GM18951 (cell line): ENCODE results near the gene HIPK2.

Source experiments
- POLR2A ChIP-seq: IDR thresholded peaks from 4 replicates; pipeline ENCODE4 v1.6.1; 2011; ENCODE audit warnings: mild to moderate bottlenecking; ENCODE audit not compliant: insufficient read length, insufficient read depth; ENCODE audit errors: extremely low read depth
- in situ Hi-C: fragments of 300-500 bp; cut with MboI; formaldehyde crosslinking; loops from one replicate; pipeline ENCODE4 v1.12.0; 2022; ENCODE audit warnings: low sequenced_read_pairs, mixed read lengths, inconsistent platforms; ENCODE audit not compliant: unreplicated experiment

The HIPK2 gene

GRCh38 chr7:139743967-139744767 is 33.6 kb downstream of the HIPK2 start:
- in situ Hi-C loops = no loop called here
- TF ChIP-seq POLR2A = no peak

- in situ Hi-C loops = no loop called here
- no peak for TF ChIP-seq POLR2A
Measured at GRCh38 chr7:139743267-139743966, 34.4 kb downstream of the HIPK2 start.

GRCh38 chr7:139741789-139742344 is 35.9 kb downstream of the HIPK2 start:
- TF ChIP-seq POLR2A = no peak
- in situ Hi-C loops = no loop called here

GRCh38 chr7:139741239-139741638 is 36.6 kb downstream of the HIPK2 start:
- no peak for TF ChIP-seq POLR2A
- in situ Hi-C loops = no loop called here

- in situ Hi-C loops = no loop called here
- no peak for TF ChIP-seq POLR2A
Measured at GRCh38 chr7:139739863-139740597, 37.8 kb downstream of the HIPK2 start.

GRCh38 chr7:139738772-139739171 is 39.0 kb downstream of the HIPK2 start:
- in situ Hi-C loops = no loop called here
- no peak for TF ChIP-seq POLR2A

- in situ Hi-C loops = no loop called here
Measured at GRCh38 chr7:139738101-139738489, 39.7 kb downstream of the HIPK2 start.

GRCh38 chr7:139737221-139738100 is 40.3 kb downstream of the HIPK2 start:
- in situ Hi-C loops = no loop called here
- TF ChIP-seq POLR2A = no peak

More at GRCh38 chr7:139738101-139738489, 39.7 kb downstream of the HIPK2 start:
- no peak for TF ChIP-seq POLR2A

GRCh38 chr7:139735912-139736595 is 41.7 kb downstream of the HIPK2 start:
- in situ Hi-C loops = no loop called here

GRCh38 chr7:139735466-139735865 is 42.3 kb downstream of the HIPK2 start:
- no peak for TF ChIP-seq POLR2A
- in situ Hi-C loops = no loop called here

More at GRCh38 chr7:139735912-139736595, 41.7 kb downstream of the HIPK2 start:
- no peak for TF ChIP-seq POLR2A

- TF ChIP-seq POLR2A = no peak
- in situ Hi-C loops = no loop called here
Measured at GRCh38 chr7:139734395-139734794, 43.4 kb downstream of the HIPK2 start.

- in situ Hi-C loops = no loop called here
- no peak for TF ChIP-seq POLR2A
Measured at GRCh38 chr7:139733751-139734150, 44.0 kb downstream of the HIPK2 start.
